HEK293 (cell line): ENCODE results near the gene CANX.

ENCODE experiments used
- FEZF1 ChIP-seq: fragments of 450-650 bp; formaldehyde crosslinking; IDR thresholded peaks from 2 replicates; pipeline ENCODE4 v1.5.1; 2016; ENCODE audit warnings: missing biosample characterization, missing genetic modification characterization
- HIC1 ChIP-seq: fragments of 450-650 bp; formaldehyde crosslinking; IDR thresholded peaks from 2 replicates; pipeline ENCODE4 v1.5.1; 2016; ENCODE audit warnings: missing biosample characterization, missing genetic modification characterization
- KLF9 ChIP-seq: fragments of 450-650 bp; formaldehyde crosslinking; IDR thresholded peaks from 2 replicates; pipeline ENCODE4 v1.5.1; 2016; ENCODE audit warnings: missing biosample characterization, missing genetic modification characterization, low read depth
- PRDM4 ChIP-seq: fragments of 450-650 bp; formaldehyde crosslinking; IDR thresholded peaks from 2 replicates; pipeline ENCODE4 v1.5.1; 2017; ENCODE audit warnings: missing biosample characterization, missing genetic modification characterization
- SALL2 ChIP-seq: fragments of 450-650 bp; formaldehyde crosslinking; IDR thresholded peaks from 2 replicates; pipeline ENCODE4 v1.5.0; 2017; ENCODE audit warnings: missing biosample characterization, mild to moderate bottlenecking, missing genetic modification characterization, borderline replicate concordance
- TSHZ1 ChIP-seq: fragments of 450-650 bp; formaldehyde crosslinking; IDR thresholded peaks from 2 replicates; pipeline ENCODE4 v1.5.1; 2016; ENCODE audit warnings: missing biosample characterization, missing genetic modification characterization, borderline replicate concordance
- YY1 ChIP-seq: fragments of 450-650 bp; formaldehyde crosslinking; IDR thresholded peaks from 2 replicates; pipeline ENCODE4 v1.5.1; 2018; ENCODE audit warnings: missing biosample characterization, missing genetic modification characterization
- ZBTB1 ChIP-seq: fragments of 450-650 bp; formaldehyde crosslinking; IDR thresholded peaks from 2 replicates; pipeline ENCODE4 v1.5.1; 2016; ENCODE audit warnings: missing biosample characterization, missing genetic modification characterization
- ZBTB6 ChIP-seq: fragments of 450-650 bp; formaldehyde crosslinking; IDR thresholded peaks from 2 replicates; pipeline ENCODE4 v1.5.1; 2017; ENCODE audit warnings: missing biosample characterization, missing genetic modification characterization
- ZFP69B ChIP-seq: fragments of 450-650 bp; formaldehyde crosslinking; IDR thresholded peaks from 2 replicates; pipeline ENCODE4 v1.5.1; 2016; ENCODE audit warnings: missing biosample characterization, missing genetic modification characterization
- ZNF133 ChIP-seq: fragments of 450-650 bp; formaldehyde crosslinking; IDR thresholded peaks from 2 replicates; pipeline ENCODE4 v1.5.1; 2016; ENCODE audit warnings: missing biosample characterization, missing genetic modification characterization
- ZNF221 ChIP-seq: fragments of 450-650 bp; formaldehyde crosslinking; IDR thresholded peaks from 2 replicates; pipeline ENCODE4 v1.5.1; 2017; ENCODE audit warnings: missing biosample characterization, missing genetic modification characterization, borderline replicate concordance
- ZNF302 ChIP-seq: fragments of 450-650 bp; formaldehyde crosslinking; IDR thresholded peaks from 2 replicates; pipeline ENCODE4 v1.5.1; 2016; ENCODE audit warnings: missing biosample characterization, missing genetic modification characterization, low read depth
- ZNF311 ChIP-seq: fragments of 450-650 bp; formaldehyde crosslinking; IDR thresholded peaks from 2 replicates; pipeline ENCODE4 v1.5.1; 2017; ENCODE audit warnings: missing biosample characterization, missing genetic modification characterization, borderline replicate concordance
- ZNF350 ChIP-seq: fragments of 450-650 bp; formaldehyde crosslinking; IDR thresholded peaks from 2 replicates; pipeline ENCODE4 v1.5.0; 2017; ENCODE audit warnings: missing biosample characterization, mild to moderate bottlenecking, missing genetic modification characterization
- ZNF394 ChIP-seq: fragments of 450-650 bp; formaldehyde crosslinking; IDR thresholded peaks from 2 replicates; pipeline ENCODE4 v1.5.1; 2016; ENCODE audit warnings: missing biosample characterization, missing genetic modification characterization, mild to moderate bottlenecking, moderate library complexity, borderline replicate concordance
- ZNF398 ChIP-seq: fragments of 450-650 bp; formaldehyde crosslinking; IDR thresholded peaks from 2 replicates; pipeline ENCODE4 v1.5.1; 2017; ENCODE audit warnings: missing biosample characterization, missing genetic modification characterization
- ZNF423 ChIP-seq: fragments of 450-650 bp; formaldehyde crosslinking; IDR thresholded peaks from 2 replicates; pipeline ENCODE4 v1.5.1; 2016; ENCODE audit warnings: missing biosample characterization, missing genetic modification characterization
- ZNF449 ChIP-seq: fragments of 450-650 bp; formaldehyde crosslinking; IDR thresholded peaks from 2 replicates; pipeline ENCODE4 v1.5.1; 2017; ENCODE audit warnings: missing biosample characterization, mild to moderate bottlenecking, missing genetic modification characterization, moderate library complexity
- ZNF548 ChIP-seq: fragments of 450-650 bp; formaldehyde crosslinking; IDR thresholded peaks from 2 replicates; pipeline ENCODE4 v1.5.1; 2016; ENCODE audit warnings: missing biosample characterization, missing genetic modification characterization
- ZNF549 ChIP-seq: fragments of 450-650 bp; IDR thresholded peaks from 2 replicates; pipeline ENCODE4 v1.5.1; 2018; ENCODE audit warnings: missing biosample characterization, missing genetic modification characterization, mild to moderate bottlenecking, inconsistent platforms, moderate library complexity
- ZNF585B ChIP-seq: fragments of 450-650 bp; formaldehyde crosslinking; IDR thresholded peaks from 2 replicates; pipeline ENCODE4 v1.5.1; 2016; ENCODE audit warnings: missing biosample characterization, missing genetic modification characterization
- ZNF596 ChIP-seq: fragments of 450-650 bp; IDR thresholded peaks from 2 replicates; pipeline ENCODE4 v1.5.0; 2018; ENCODE audit warnings: missing biosample characterization, mild to moderate bottlenecking, missing genetic modification characterization, moderate library complexity
- ZNF626 ChIP-seq: fragments of 450-650 bp; sonication (Bioruptor Pico); formaldehyde crosslinking; IDR thresholded peaks from 2 replicates; pipeline ENCODE4 v1.5.1; 2018; ENCODE audit warnings: missing biosample characterization, missing genetic modification characterization, inconsistent platforms
- ZNF660 ChIP-seq: fragments of 450-650 bp; IDR thresholded peaks from 2 replicates; pipeline ENCODE4 v1.5.1; 2018; ENCODE audit warnings: missing biosample characterization, mild to moderate bottlenecking, missing genetic modification characterization
- ZNF747 ChIP-seq: fragments of 450-650 bp; formaldehyde crosslinking; IDR thresholded peaks from 2 replicates; pipeline ENCODE4 v1.5.1; 2016; ENCODE audit warnings: missing biosample characterization, missing genetic modification characterization

CANX gene

GRCh38 chr5:179698935-179699615 lies at the start of gene CANX (continued):
- 0 out of 2 replicates have a peak, but pooled peaks have one; percentile 25 for TF ChIP-seq FEZF1 (tag by site-specific recombination)
- 0 out of 2 replicates have a peak, but pooled peaks have one; percentile 24 for TF ChIP-seq PRDM4 (tag by site-specific recombination)
- TF ChIP-seq ZBTB6 (tag by site-specific recombination), result 0 out of 2 replicates have a peak, but pooled peaks have one; percentile 38
- no peak for TF ChIP-seq ZNF221 (tag by site-specific recombination)
- TF ChIP-seq ZNF350, result no peak
- TF ChIP-seq ZNF311 (tag by site-specific recombination), result no peak
- no peak for TF ChIP-seq ZNF585B
- TF ChIP-seq ZFP69B, result peak; percentile 29; the same call in 1 of the 2 replicates
- TF ChIP-seq HIC1 (tag by site-specific recombination), result peak; percentile 92
- peak; percentile 25; the same call in 1 of the 2 replicates for TF ChIP-seq KLF9 (tag by site-specific recombination)
- TF ChIP-seq ZNF747 (tag by site-specific recombination), result no peak
- TF ChIP-seq TSHZ1, result no peak
- TF ChIP-seq SALL2 (tag by site-specific recombination), result no peak
- TF ChIP-seq ZNF449 (tag by site-specific recombination), result peak; percentile 84
- TF ChIP-seq ZNF596, result peak; percentile 69
- TF ChIP-seq ZBTB1, result 0 out of 2 replicates have a peak, but pooled peaks have one; percentile 53
- peak; percentile 54; the same call in 1 of the 2 replicates for TF ChIP-seq YY1 (tag by site-specific recombination)
- TF ChIP-seq ZNF133 (tag by site-specific recombination), result no peak
- TF ChIP-seq ZNF660 (tag by site-specific recombination), result peak; percentile 71; the same call in 1 of the 2 replicates
- no peak for TF ChIP-seq ZNF548 (tag by site-specific recombination)
- peak; percentile 12; the same call in 1 of the 2 replicates for TF ChIP-seq ZNF394 (tag by site-specific recombination)
- no peak for TF ChIP-seq ZNF398 (tag by site-specific recombination)
- no peak; the same call in 1 of the 2 replicates for TF ChIP-seq ZNF626 (tag by site-specific recombination)
- TF ChIP-seq ZNF302 (tag by site-specific recombination), result no peak
- TF ChIP-seq ZNF423 (tag by site-specific recombination), result no peak
- no peak for TF ChIP-seq ZNF549 (tag by site-specific recombination)
